ENCODE measurements around the gene POFUT1. TPM values are rescaled to one million over a fixed set of nuclear protein-coding genes. Genes with fewer than 3 reads are reported as not detected.
"Not testable (repeated sequence)": the region's sequence is repeated elsewhere in the genome, so short reads cannot be mapped to it uniquely, and the experiment has no call there.

The POFUT1 gene
- total and polyA plus RNA-seq, 2 donors: 9.1 to 11.2 TPM

GRCh38 chr20:32191873-32192272 is 15.8 kb upstream of the POFUT1 start:
- peaks cover 9 to 13% of the 10 kb centered on the region in 2 donors for H3K4me1 ChIP-seq (ENCODE audit: control insufficient read depth in 2 of 2, insufficient read depth in 2 of 2, low read length in 2 of 2)
- H3K36me3 ChIP-seq (ENCODE audit: control insufficient read depth in 2 of 2, insufficient read depth in 2 of 2, low read length in 1 of 2): peaks cover 25 to 28% of the 10 kb centered on the region in 2 donors
- no peak for DNase-seq (ENCODE audit: low read depth in 6 of 9, low spot score in 9 of 9)
- H3K27me3 ChIP-seq (ENCODE audit: control insufficient read depth in 2 of 2, insufficient read depth in 1 of 2, low read length in 1 of 2): no peaks in the 10 kb centered on the region
- H3K27ac ChIP-seq (ENCODE audit: low read depth in 1 of 2, low read length in 1 of 2): no peak overlapping the region
- H3K9me3 ChIP-seq (ENCODE audit: control insufficient read depth in 2 of 2, insufficient read depth in 1 of 2, low read length in 1 of 2): peaks cover 0 to 2% of the 10 kb centered on the region in 2 donors
- H3K4me3 ChIP-seq (ENCODE audit: low read length in 2 of 2): no peak overlapping the region

GRCh38 chr20:32192698-32193097 is 15.0 kb upstream of the POFUT1 start:
- Histone ChIP-seq H3K27me3 (ENCODE audit: control insufficient read depth in 2 of 2, insufficient read depth in 1 of 2, low read length in 1 of 2) (no peaks in the 10 kb centered on the region), H3K4me1 (ENCODE audit: control insufficient read depth in 2 of 2, insufficient read depth in 2 of 2, low read length in 2 of 2) (peaks cover 9 to 13% of the 10 kb centered on the region in 2 donors), H3K36me3 (ENCODE audit: control insufficient read depth in 2 of 2, insufficient read depth in 2 of 2, low read length in 1 of 2) (peaks cover 33 to 36% of the 10 kb centered on the region in 2 donors), H3K9me3 (ENCODE audit: control insufficient read depth in 2 of 2, insufficient read depth in 1 of 2, low read length in 1 of 2) (peaks cover 0 to 2% of the 10 kb centered on the region in 2 donors), H3K27ac (ENCODE audit: low read depth in 1 of 2, low read length in 1 of 2) (no peak overlapping the region), H3K4me3 (ENCODE audit: low read length in 2 of 2) (no peak overlapping the region)
- WGBS: 96% methylated on average over 3 of the region's 3 CpGs
- DNase-seq (ENCODE audit: low read depth in 6 of 9, low spot score in 9 of 9): no peak

GRCh38 chr20:32193336-32193735 is 14.3 kb upstream of the POFUT1 start:
- H3K36me3 ChIP-seq (ENCODE audit: control insufficient read depth in 2 of 2, insufficient read depth in 2 of 2, low read length in 1 of 2): peaks cover 37 to 38% of the 10 kb centered on the region in 2 donors

GRCh38 chr20:32193996-32194395 is 13.7 kb upstream of the POFUT1 start:
- Histone ChIP-seq H3K9me3 (ENCODE audit: control insufficient read depth in 2 of 2, insufficient read depth in 1 of 2, low read length in 1 of 2) (peaks cover 0 to 2% of the 10 kb centered on the region in 2 donors), H3K27ac (ENCODE audit: low read depth in 1 of 2, low read length in 1 of 2) (no peak overlapping the region), H3K4me3 (ENCODE audit: low read length in 2 of 2) (no peak overlapping the region), H3K4me1 (ENCODE audit: control insufficient read depth in 2 of 2, insufficient read depth in 2 of 2, low read length in 2 of 2) (peaks cover 9 to 11% of the 10 kb centered on the region in 2 donors), H3K27me3 (ENCODE audit: control insufficient read depth in 2 of 2, insufficient read depth in 1 of 2, low read length in 1 of 2) (no peaks in the 10 kb centered on the region), H3K36me3 (ENCODE audit: control insufficient read depth in 2 of 2, insufficient read depth in 2 of 2, low read length in 1 of 2) (peaks cover 38 to 44% of the 10 kb centered on the region in 2 donors)
- DNase-seq (ENCODE audit: low read depth in 6 of 9, low spot score in 9 of 9): no peak
- WGBS: 95% methylated on average over 6 of the region's 6 CpGs

More at GRCh38 chr20:32193336-32193735, 14.3 kb upstream of the POFUT1 start:
- not testable (repeated sequence) for DNase-seq (ENCODE audit: low read depth in 6 of 9, low spot score in 9 of 9); H3K27me3 ChIP-seq (ENCODE audit: control insufficient read depth in 2 of 2, insufficient read depth in 1 of 2, low read length in 1 of 2); H3K4me3 ChIP-seq (ENCODE audit: low read length in 2 of 2); H3K9me3 ChIP-seq (ENCODE audit: control insufficient read depth in 2 of 2, insufficient read depth in 1 of 2, low read length in 1 of 2); H3K27ac ChIP-seq (ENCODE audit: low read depth in 1 of 2, low read length in 1 of 2)
- 98% methylated on average over 5 of the region's 5 CpGs for WGBS
- H3K4me1 ChIP-seq (ENCODE audit: control insufficient read depth in 2 of 2, insufficient read depth in 2 of 2, low read length in 2 of 2): peaks cover 9 to 13% of the 10 kb centered on the region in 2 donors

- Histone ChIP-seq H3K27me3 (ENCODE audit: control insufficient read depth in 2 of 2, insufficient read depth in 1 of 2, low read length in 1 of 2) (no peaks in the 10 kb centered on the region), H3K36me3 (ENCODE audit: control insufficient read depth in 2 of 2, insufficient read depth in 2 of 2, low read length in 1 of 2) (peaks cover 52 to 55% of the 10 kb centered on the region in 2 donors), H3K9me3 (ENCODE audit: control insufficient read depth in 2 of 2, insufficient read depth in 1 of 2, low read length in 1 of 2) (peaks cover 0 to 2% of the 10 kb centered on the region in 2 donors), H3K4me3 (ENCODE audit: low read length in 2 of 2) (no peak overlapping the region), H3K4me1 (ENCODE audit: control insufficient read depth in 2 of 2, insufficient read depth in 2 of 2, low read length in 2 of 2) (no peaks in the 10 kb centered on the region), H3K27ac (ENCODE audit: low read depth in 1 of 2, low read length in 1 of 2) (no peak overlapping the region)
- no peak for DNase-seq (ENCODE audit: low read depth in 6 of 9, low spot score in 9 of 9)
- WGBS: 96% methylated on average over 7 of the region's 7 CpGs
Observed at GRCh38 chr20:32195581-32195980, 12.1 kb upstream of the POFUT1 start.

- H3K36me3 ChIP-seq (ENCODE audit: control insufficient read depth in 2 of 2, insufficient read depth in 2 of 2, low read length in 1 of 2): peaks cover 62 to 65% of the 10 kb centered on the region in 2 donors
- not testable (repeated sequence) for DNase-seq (ENCODE audit: low read depth in 6 of 9, low spot score in 9 of 9); H3K27ac ChIP-seq (ENCODE audit: low read depth in 1 of 2, low read length in 1 of 2); H3K27me3 ChIP-seq (ENCODE audit: control insufficient read depth in 2 of 2, insufficient read depth in 1 of 2, low read length in 1 of 2); H3K9me3 ChIP-seq (ENCODE audit: control insufficient read depth in 2 of 2, insufficient read depth in 1 of 2, low read length in 1 of 2); H3K4me1 ChIP-seq (ENCODE audit: control insufficient read depth in 2 of 2, insufficient read depth in 2 of 2, low read length in 2 of 2); H3K4me3 ChIP-seq (ENCODE audit: low read length in 2 of 2)
- WGBS: 99% methylated on average over 11 of the region's 11 CpGs
Observed at GRCh38 chr20:32196613-32197012, 11.1 kb upstream of the POFUT1 start.

GRCh38 chr20:32197136-32197535 is 10.5 kb upstream of the POFUT1 start:
- H3K27ac ChIP-seq (ENCODE audit: low read depth in 1 of 2, low read length in 1 of 2); H3K4me3 ChIP-seq (ENCODE audit: low read length in 2 of 2); H3K9me3 ChIP-seq (ENCODE audit: control insufficient read depth in 2 of 2, insufficient read depth in 1 of 2, low read length in 1 of 2); DNase-seq (ENCODE audit: low read depth in 6 of 9, low spot score in 9 of 9); H3K27me3 ChIP-seq (ENCODE audit: control insufficient read depth in 2 of 2, insufficient read depth in 1 of 2, low read length in 1 of 2); H3K4me1 ChIP-seq (ENCODE audit: control insufficient read depth in 2 of 2, insufficient read depth in 2 of 2, low read length in 2 of 2): not testable (repeated sequence)
- WGBS: 98% methylated on average over 20 of the region's 20 CpGs
- H3K36me3 ChIP-seq (ENCODE audit: control insufficient read depth in 2 of 2, insufficient read depth in 2 of 2, low read length in 1 of 2): peaks cover 66 to 67% of the 10 kb centered on the region in 2 donors

- Histone ChIP-seq H3K27ac (ENCODE audit: low read depth in 1 of 2, low read length in 1 of 2) (no peak overlapping the region), H3K4me1 (ENCODE audit: control insufficient read depth in 2 of 2, insufficient read depth in 2 of 2, low read length in 2 of 2) (peaks cover 0 to 11% of the 10 kb centered on the region in 2 donors), H3K4me3 (ENCODE audit: low read length in 2 of 2) (no peak overlapping the region), H3K36me3 (ENCODE audit: control insufficient read depth in 2 of 2, insufficient read depth in 2 of 2, low read length in 1 of 2) (peaks cover 67 to 71% of the 10 kb centered on the region in 2 donors), H3K9me3 (ENCODE audit: control insufficient read depth in 2 of 2, insufficient read depth in 1 of 2, low read length in 1 of 2) (no peaks in the 10 kb centered on the region), H3K27me3 (ENCODE audit: control insufficient read depth in 2 of 2, insufficient read depth in 1 of 2, low read length in 1 of 2) (no peaks in the 10 kb centered on the region)
- DNase-seq (ENCODE audit: low read depth in 6 of 9, low spot score in 9 of 9): no peak
- WGBS: 92% methylated on average over 4 of the region's 4 CpGs
Observed at GRCh38 chr20:32199006-32199405, 8.7 kb upstream of the POFUT1 start.

GRCh38 chr20:32201296-32201976 is 6.2 kb upstream of the POFUT1 start:
- peaks cover 7 to 26% of the 10 kb centered on the region in 2 donors for H3K4me1 ChIP-seq (ENCODE audit: control insufficient read depth in 2 of 2, insufficient read depth in 2 of 2, low read length in 2 of 2)
- H3K27ac ChIP-seq (ENCODE audit: low read depth in 1 of 2, low read length in 1 of 2): no peak overlapping the region
- peaks cover 49 to 65% of the 10 kb centered on the region in 2 donors for H3K36me3 ChIP-seq (ENCODE audit: control insufficient read depth in 2 of 2, insufficient read depth in 2 of 2, low read length in 1 of 2)
- no peaks in the 10 kb centered on the region for H3K9me3 ChIP-seq (ENCODE audit: control insufficient read depth in 2 of 2, insufficient read depth in 1 of 2, low read length in 1 of 2)
- no peaks in the 10 kb centered on the region for H3K27me3 ChIP-seq (ENCODE audit: control insufficient read depth in 2 of 2, insufficient read depth in 1 of 2, low read length in 1 of 2)
- no peak for DNase-seq (ENCODE audit: low read depth in 6 of 9, low spot score in 9 of 9)
- no peak overlapping the region for H3K4me3 ChIP-seq (ENCODE audit: low read length in 2 of 2)
- 97% methylated on average over 4 of the region's 4 CpGs for WGBS

Measured in thymus (tissue), 11 donors.